ENCODE measurements around the gene CHD6.

Gene CHD6

GRCh38 chr20:41534842-41535241, 83.3 kb downstream of the CHD6 start:
- DNase-seq (ENCODE audit: insufficient read length, low spot score) (no peak), FAIRE-seq (no peak)
- TF ChIP-seq SPI1 (IDR thresholded peaks at IDR 0.05; ENCODE audit: low read depth, low read length) (no peak), TAF1 (IDR thresholded peaks at IDR 0.05; ENCODE audit: low read depth, low read length) (no peak)

- FAIRE-seq (no peak), DNase-seq (ENCODE audit: insufficient read length, low spot score) (no peak)
- TF ChIP-seq SPI1 (IDR thresholded peaks at IDR 0.05; ENCODE audit: low read depth, low read length) = no peak
Measured at GRCh38 chr20:41534170-41534569, 84.0 kb downstream of the CHD6 start.

DNA sequence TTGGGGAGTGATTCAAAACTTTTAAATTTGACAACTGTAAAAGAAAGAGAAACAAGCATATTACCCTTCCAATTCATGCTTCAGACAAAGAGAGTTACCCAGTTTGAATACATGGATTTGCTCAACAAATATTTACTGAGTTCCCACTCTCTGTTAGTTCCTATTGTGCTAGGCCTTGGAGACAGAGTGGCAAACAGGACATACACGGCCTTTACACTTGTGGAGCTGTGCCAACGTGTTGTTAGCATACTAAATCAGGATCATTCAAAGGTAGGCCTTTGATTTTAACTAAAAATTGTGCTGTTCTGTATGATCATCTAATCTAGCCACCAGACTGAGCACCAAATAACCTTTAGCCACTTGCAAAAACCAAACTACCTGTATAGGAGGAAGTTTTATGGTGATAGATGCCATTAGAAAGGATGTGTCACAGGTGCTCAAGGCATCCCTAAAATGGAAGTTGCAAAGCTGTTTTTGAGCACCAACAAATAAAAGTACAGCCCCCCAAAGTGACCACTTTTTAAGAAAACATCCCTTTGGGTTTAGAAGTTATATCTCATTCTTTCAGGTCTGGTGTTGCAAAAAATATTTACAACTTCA, 84.5 kb downstream of the CHD6 start:
- no peak for DNase-seq (ENCODE audit: insufficient read length, low spot score)
- no peak for TF ChIP-seq POLR2AphosphoS5 (IDR thresholded peaks at IDR 0.05; ENCODE audit: low read depth, low read length)
- TF ChIP-seq TAF1 (IDR thresholded peaks at IDR 0.05; ENCODE audit: low read depth, low read length) = no peak
- TF ChIP-seq SPI1 (IDR thresholded peaks at IDR 0.05; ENCODE audit: low read depth, low read length) = no peak
- TF ChIP-seq POLR2A (IDR thresholded peaks at IDR 0.05; ENCODE audit: low read depth, low read length) = no peak
- no peak for TF ChIP-seq PAX5 (IDR thresholded peaks at IDR 0.05; ENCODE audit: insufficient read depth, low read length, severe bottlenecking)
- no peak for TF ChIP-seq POU2F2 (IDR thresholded peaks at IDR 0.05; ENCODE audit: low read depth, low read length)
- FAIRE-seq = no peak

DNA sequence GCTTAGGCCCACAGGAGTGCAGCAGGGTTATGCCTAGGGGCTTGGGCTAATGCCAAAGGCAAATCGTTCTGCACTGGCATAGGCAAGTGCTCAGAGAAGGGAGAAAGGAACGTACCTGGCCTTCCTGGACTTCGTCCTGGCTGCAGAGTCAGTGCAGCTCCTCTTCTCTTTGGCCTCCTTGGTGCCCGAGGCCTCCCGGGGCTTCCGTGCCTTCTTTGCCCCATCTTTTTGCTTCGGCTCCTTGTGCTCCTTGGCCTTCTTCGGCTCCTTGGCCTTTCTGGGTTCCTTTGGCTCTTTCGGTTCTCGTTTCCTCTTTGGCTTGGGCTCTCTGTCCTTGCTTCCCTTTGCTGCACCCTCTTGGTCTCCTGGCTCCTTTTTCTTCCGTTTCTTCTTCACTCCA, 85.2 kb downstream of the CHD6 start:
- FAIRE-seq = no peak
- DNase-seq (ENCODE audit: insufficient read length, low spot score) = no peak
- TF ChIP-seq POU2F2 (IDR thresholded peaks at IDR 0.05; ENCODE audit: low read depth, low read length) (no peak), TAF1 (IDR thresholded peaks at IDR 0.05; ENCODE audit: low read depth, low read length) (no peak), POLR2A (IDR thresholded peaks at IDR 0.05; ENCODE audit: low read depth, low read length) (no peak), POLR2AphosphoS5 (IDR thresholded peaks at IDR 0.05; ENCODE audit: low read depth, low read length) (no peak), PAX5 (IDR thresholded peaks at IDR 0.05; ENCODE audit: insufficient read depth, low read length, severe bottlenecking) (no peak), SPI1 (IDR thresholded peaks at IDR 0.05; ENCODE audit: low read depth, low read length) (no peak)

DNA sequence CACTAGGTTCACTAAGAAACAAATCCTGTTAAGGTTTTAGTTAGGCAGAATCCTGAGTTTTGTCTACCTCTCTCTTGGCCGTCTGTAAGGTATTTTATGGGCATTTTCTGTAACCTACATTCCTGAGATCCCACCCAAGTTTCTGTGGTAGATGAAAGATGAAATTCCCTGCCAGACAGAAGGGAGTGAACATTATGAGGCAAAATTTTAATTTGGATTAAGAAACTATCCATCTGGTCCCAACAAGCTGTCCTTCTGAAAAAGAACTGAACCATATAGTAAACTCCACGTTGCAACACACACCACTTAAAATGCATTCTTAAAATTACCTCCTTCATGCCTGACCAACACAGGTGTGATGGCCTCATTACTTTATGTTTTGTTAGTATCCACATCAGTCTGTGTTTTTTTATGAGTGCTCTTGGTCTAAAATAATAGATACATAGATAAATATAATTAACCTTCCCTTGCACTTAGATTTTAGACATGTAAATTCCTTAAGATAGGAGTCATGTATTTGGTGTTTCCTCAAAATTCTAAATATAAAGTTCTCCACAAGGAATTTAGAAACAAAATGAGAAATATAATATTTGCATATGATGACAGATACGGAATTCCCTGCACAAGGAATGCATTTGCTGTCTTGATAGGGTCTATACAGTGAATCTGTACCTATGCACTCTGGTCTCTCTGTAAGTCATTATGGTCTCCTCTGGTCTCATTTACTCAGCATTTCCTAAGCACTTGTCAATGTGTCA, 86.5 kb downstream of the CHD6 start:
- DNase-seq (ENCODE audit: insufficient read length, low spot score) = no peak
- TF ChIP-seq SPI1 (IDR thresholded peaks at IDR 0.05; ENCODE audit: low read depth, low read length) = no peak
- TF ChIP-seq PAX5 (IDR thresholded peaks at IDR 0.05; ENCODE audit: insufficient read depth, low read length, severe bottlenecking) = no peak
- FAIRE-seq = no peak

DNA sequence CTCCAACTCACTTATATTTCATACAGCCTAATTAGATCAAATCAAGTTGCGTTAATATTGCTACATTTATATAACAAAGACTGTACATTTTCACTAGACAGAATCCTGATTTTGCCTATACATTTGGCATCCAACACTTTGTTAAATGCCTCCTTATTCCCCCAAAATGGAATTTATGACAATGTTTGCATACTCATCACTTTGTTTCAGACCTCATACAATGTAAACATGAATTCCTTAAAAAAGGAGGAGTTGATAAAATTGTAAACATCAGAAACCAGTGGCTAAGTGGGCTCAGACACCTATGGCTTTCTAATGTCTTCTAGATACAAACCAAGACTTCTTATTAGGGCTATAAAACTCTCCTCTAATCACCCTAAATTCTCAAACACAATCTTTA, 87.3 kb downstream of the CHD6 start:
- FAIRE-seq (no peak), DNase-seq (ENCODE audit: insufficient read length, low spot score) (no peak)
- TF ChIP-seq SPI1 (IDR thresholded peaks at IDR 0.05; ENCODE audit: low read depth, low read length) = no peak

- no peak for DNase-seq (ENCODE audit: insufficient read length, low spot score)
- FAIRE-seq = no peak
- no peak for TF ChIP-seq TAF1 (IDR thresholded peaks at IDR 0.05; ENCODE audit: low read depth, low read length)
- no peak for TF ChIP-seq PAX5 (IDR thresholded peaks at IDR 0.05; ENCODE audit: insufficient read depth, low read length, severe bottlenecking)
- TF ChIP-seq POU2F2 (IDR thresholded peaks at IDR 0.05; ENCODE audit: low read depth, low read length) = no peak
- no peak for TF ChIP-seq POLR2A (IDR thresholded peaks at IDR 0.05; ENCODE audit: low read depth, low read length)
- TF ChIP-seq SPI1 (IDR thresholded peaks at IDR 0.05; ENCODE audit: low read depth, low read length) = no peak
- no peak for TF ChIP-seq POLR2AphosphoS5 (IDR thresholded peaks at IDR 0.05; ENCODE audit: low read depth, low read length)
Measured at GRCh38 chr20:41526327-41526726, 91.8 kb downstream of the CHD6 start.

DNA sequence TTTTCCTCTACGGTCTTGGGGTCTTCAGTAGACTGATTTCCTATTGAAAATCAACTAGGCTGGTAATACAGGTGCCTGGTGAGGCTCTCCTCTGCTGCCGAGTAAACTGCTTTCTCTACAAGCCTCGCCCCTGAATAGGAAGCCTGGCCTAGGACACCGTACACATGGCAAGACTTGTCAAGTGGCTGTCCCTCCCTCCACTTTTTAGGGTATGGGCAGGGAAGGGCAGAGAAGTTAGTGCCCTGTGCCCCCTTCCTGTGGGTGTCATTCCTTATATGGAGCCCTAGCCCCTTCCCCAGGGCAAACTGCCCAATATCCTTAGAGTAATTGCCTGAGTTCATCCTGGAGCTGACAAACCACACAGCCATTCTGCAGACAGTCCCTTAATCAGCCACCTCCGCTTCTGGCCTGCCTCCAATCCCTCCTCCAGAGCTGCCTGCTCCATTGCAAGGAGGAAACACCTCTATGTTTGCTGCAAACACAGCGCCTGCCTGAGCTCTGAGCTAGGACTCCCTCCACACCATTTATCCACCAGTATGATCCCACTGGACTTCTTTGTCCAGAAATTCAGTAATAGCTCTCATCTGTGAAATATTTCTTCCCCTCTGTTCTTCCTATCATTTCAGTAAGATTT, 93.1 kb downstream of the CHD6 start:
- TF ChIP-seq TAF1 (IDR thresholded peaks at IDR 0.05; ENCODE audit: low read depth, low read length) (no peak), POLR2A (IDR thresholded peaks at IDR 0.05; ENCODE audit: low read depth, low read length) (no peak), POU2F2 (IDR thresholded peaks at IDR 0.05; ENCODE audit: low read depth, low read length) (no peak), SPI1 (IDR thresholded peaks at IDR 0.05; ENCODE audit: low read depth, low read length) (no peak), POLR2AphosphoS5 (IDR thresholded peaks at IDR 0.05; ENCODE audit: low read depth, low read length) (no peak), PAX5 (IDR thresholded peaks at IDR 0.05; ENCODE audit: insufficient read depth, low read length, severe bottlenecking) (no peak)
- FAIRE-seq (no peak), DNase-seq (ENCODE audit: insufficient read length, low spot score) (no peak)

- FAIRE-seq = no peak
- no peak for DNase-seq (ENCODE audit: insufficient read length, low spot score)
- TF ChIP-seq POU2F2 (IDR thresholded peaks at IDR 0.05; ENCODE audit: low read depth, low read length) = no peak
- TF ChIP-seq SPI1 (IDR thresholded peaks at IDR 0.05; ENCODE audit: low read depth, low read length) = no peak
- no peak for TF ChIP-seq TAF1 (IDR thresholded peaks at IDR 0.05; ENCODE audit: low read depth, low read length)
- no peak for TF ChIP-seq POLR2AphosphoS5 (IDR thresholded peaks at IDR 0.05; ENCODE audit: low read depth, low read length)
- TF ChIP-seq PAX5 (IDR thresholded peaks at IDR 0.05; ENCODE audit: insufficient read depth, low read length, severe bottlenecking) = no peak
- no peak for TF ChIP-seq POLR2A (IDR thresholded peaks at IDR 0.05; ENCODE audit: low read depth, low read length)
Measured at GRCh38 chr20:41523857-41524256, 94.3 kb downstream of the CHD6 start.

GRCh38 chr20:41513829-41514228, 104.3 kb downstream of the CHD6 start:
- TF ChIP-seq PAX5 (IDR thresholded peaks at IDR 0.05; ENCODE audit: insufficient read depth, low read length, severe bottlenecking) (no peak), SPI1 (IDR thresholded peaks at IDR 0.05; ENCODE audit: low read depth, low read length) (no peak), POLR2A (IDR thresholded peaks at IDR 0.05; ENCODE audit: low read depth, low read length) (no peak), TAF1 (IDR thresholded peaks at IDR 0.05; ENCODE audit: low read depth, low read length) (no peak)
- no peak for FAIRE-seq
- DNase-seq (ENCODE audit: insufficient read length, low spot score) = no peak

Data from GM12891 (cell line).